ENCODE data around the gene CCDC190. TPM values are rescaled to one million over a fixed set of nuclear protein-coding genes. Genes with fewer than 3 reads are reported as not detected.

CCDC190 gene
- total and polyA plus RNA-seq, 2 of the 4 experiments (the other 2 are of a cell fraction): 0.10 to 0.36 TPM

DNA sequence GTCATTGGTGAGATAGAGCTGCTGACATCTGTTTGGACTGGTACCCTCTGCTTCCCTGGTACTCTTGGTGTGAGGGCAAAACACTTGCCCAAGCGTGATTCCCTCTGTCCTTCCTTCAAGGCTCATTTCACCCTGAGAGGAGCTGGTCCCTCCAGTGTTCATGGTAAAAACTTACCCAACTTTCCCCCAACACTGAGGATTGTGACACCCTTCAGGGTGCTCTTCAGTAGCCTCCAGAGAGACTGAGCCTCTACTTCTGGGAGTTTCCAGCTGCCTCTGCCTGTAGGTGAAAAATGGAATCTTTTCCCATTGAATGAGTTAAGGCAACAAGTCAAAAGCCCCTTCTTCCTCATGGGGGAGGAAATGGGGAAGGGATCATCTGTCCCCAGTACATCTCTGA is 9.6 kb downstream of the CCDC190 start:
- H4K91ac ChIP-seq (ENCODE audit: insufficient read depth, low read depth, low read length): no peak overlapping the region
- no peak overlapping the region for H3K9ac ChIP-seq (ENCODE audit: low read depth, low read length)
- H2BK20ac ChIP-seq (ENCODE audit: low read depth, low read length): no peak overlapping the region
- H3K4me1 ChIP-seq (ENCODE audit: control insufficient read depth, insufficient read depth, low read length): peaks cover 9% of the 10 kb centered on the region; the same call in 1 of the 2 replicates
- H3K14ac ChIP-seq (replicated peaks; ENCODE audit: low read depth, low read length): no peak overlapping the region
- H3K9me3 ChIP-seq (ENCODE audit: control insufficient read depth, insufficient read depth, low read length): no peaks in the 10 kb centered on the region
- H3K36me3 ChIP-seq (ENCODE audit: control insufficient read depth, insufficient read depth, low read length): no peaks in the 10 kb centered on the region
- BruUV-seq (replicated peaks): no TSS peak
- TF ChIP-seq, protein P1, sequence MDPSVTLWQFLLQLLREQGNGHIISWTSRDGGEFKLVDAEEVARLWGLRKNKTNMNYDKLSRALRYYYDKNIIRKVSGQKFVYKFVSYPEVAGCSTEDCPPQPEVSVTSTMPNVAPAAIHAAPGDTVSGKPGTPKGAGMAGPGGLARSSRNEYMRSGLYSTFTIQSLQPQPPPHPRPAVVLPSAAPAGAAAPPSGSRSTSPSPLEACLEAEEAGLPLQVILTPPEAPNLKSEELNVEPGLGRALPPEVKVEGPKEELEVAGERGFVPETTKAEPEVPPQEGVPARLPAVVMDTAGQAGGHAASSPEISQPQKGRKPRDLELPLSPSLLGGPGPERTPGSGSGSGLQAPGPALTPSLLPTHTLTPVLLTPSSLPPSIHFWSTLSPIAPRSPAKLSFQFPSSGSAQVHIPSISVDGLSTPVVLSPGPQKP (IDR thresholded peaks at IDR 0.05; ENCODE audit: borderline replicate concordance, low read depth, low read length): no peak
- TF ChIP-seq MAFK (IDR thresholded peaks at IDR 0.05; ENCODE audit: low read depth, low read length) (no peak), SMC3 (IDR thresholded peaks at IDR 0.05; ENCODE audit: low read depth, low read length) (no peak), CHD1 (IDR thresholded peaks at IDR 0.05; ENCODE audit: low read depth, low read length) (no peak), RFX5 (IDR thresholded peaks at IDR 0.05; ENCODE audit: low read depth, low read length) (no peak), POLR2A (IDR thresholded peaks at IDR 0.05; ENCODE audit: low read depth, low read length) (no peak), MAZ (IDR thresholded peaks at IDR 0.05; ENCODE audit: borderline replicate concordance, low read depth, low read length) (no peak), MXI1 (IDR thresholded peaks at IDR 0.05; ENCODE audit: borderline replicate concordance, low read depth, low read length) (no peak), BHLHE40 (IDR thresholded peaks at IDR 0.05; ENCODE audit: low read depth, low read length) (no peak), RAD21 (IDR thresholded peaks at IDR 0.05; ENCODE audit: low read length) (no peak)
- TF ChIP-seq, protein P2, sequence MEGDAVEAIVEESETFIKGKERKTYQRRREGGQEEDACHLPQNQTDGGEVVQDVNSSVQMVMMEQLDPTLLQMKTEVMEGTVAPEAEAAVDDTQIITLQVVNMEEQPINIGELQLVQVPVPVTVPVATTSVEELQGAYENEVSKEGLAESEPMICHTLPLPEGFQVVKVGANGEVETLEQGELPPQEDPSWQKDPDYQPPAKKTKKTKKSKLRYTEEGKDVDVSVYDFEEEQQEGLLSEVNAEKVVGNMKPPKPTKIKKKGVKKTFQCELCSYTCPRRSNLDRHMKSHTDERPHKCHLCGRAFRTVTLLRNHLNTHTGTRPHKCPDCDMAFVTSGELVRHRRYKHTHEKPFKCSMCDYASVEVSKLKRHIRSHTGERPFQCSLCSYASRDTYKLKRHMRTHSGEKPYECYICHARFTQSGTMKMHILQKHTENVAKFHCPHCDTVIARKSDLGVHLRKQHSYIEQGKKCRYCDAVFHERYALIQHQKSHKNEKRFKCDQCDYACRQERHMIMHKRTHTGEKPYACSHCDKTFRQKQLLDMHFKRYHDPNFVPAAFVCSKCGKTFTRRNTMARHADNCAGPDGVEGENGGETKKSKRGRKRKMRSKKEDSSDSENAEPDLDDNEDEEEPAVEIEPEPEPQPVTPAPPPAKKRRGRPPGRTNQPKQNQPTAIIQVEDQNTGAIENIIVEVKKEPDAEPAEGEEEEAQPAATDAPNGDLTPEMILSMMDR (conservative IDR thresholded peaks at IDR 0.05; ENCODE audit: low read depth, low read length): no peak
- TF ChIP-seq, protein P3, sequence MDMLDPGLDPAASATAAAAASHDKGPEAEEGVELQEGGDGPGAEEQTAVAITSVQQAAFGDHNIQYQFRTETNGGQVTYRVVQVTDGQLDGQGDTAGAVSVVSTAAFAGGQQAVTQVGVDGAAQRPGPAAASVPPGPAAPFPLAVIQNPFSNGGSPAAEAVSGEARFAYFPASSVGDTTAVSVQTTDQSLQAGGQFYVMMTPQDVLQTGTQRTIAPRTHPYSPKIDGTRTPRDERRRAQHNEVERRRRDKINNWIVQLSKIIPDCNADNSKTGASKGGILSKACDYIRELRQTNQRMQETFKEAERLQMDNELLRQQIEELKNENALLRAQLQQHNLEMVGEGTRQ (IDR thresholded peaks at IDR 0.05; ENCODE audit: low read depth, low read length): no peak
- in situ Hi-C loops (cut with MboI; ENCODE audit: low sequenced_read_pairs) (loop anchor here (5.0 kb wide), 1 partner anchor 456 kb away; no protein-coding TSS in a partner anchor), dilution Hi-C loops (cut with HindIII; ENCODE audit: low sequenced_read_pairs, unreplicated experiment) (loop anchor here (25.0 kb wide), 2 partner anchors 211 to 461 kb away; partner anchors contain the start of genes NUF2 and RGS4), intact Hi-C loops (cut with micrococcal nuclease) (no loop called here)
- no peak overlapping the region for H2AK5ac ChIP-seq (ENCODE audit: low read depth, low read length)
- H3K4ac ChIP-seq (ENCODE audit: low read depth, low read length): no peak overlapping the region
- POLR2A ChIA-PET (ENCODE audit: unreplicated experiment): no interaction called here
- DNase-seq (no peak), ATAC-seq (ENCODE audit: low read depth) (no peak)
- no peak overlapping the region for H2BK15ac ChIP-seq (ENCODE audit: low read depth, low read length)
- H2BK5ac ChIP-seq (ENCODE audit: low read depth, low read length, poor library complexity, severe bottlenecking): no peak overlapping the region
- no peak overlapping the region for H3K23ac ChIP-seq (ENCODE audit: low read depth, low read length)
- H3K79me1 ChIP-seq (ENCODE audit: low read depth in 1 of 2, low read length in 2 of 2): no peaks in the 10 kb centered on the region
- no peak overlapping the region for H2BK120ac ChIP-seq (ENCODE audit: low read depth, low read length)
- H4K5ac ChIP-seq (ENCODE audit: low read depth, low read length): no peak overlapping the region
- H3K4me3 ChIP-seq (ENCODE audit: insufficient read depth, low read depth, low read length): no peak overlapping the region
- CTCF ChIA-PET: interaction anchor here (1.5 kb wide), 1 partner anchor 464 kb away, joined by 3 read pairs; no protein-coding TSS in a partner anchor
- H3K27me3 ChIP-seq (ENCODE audit: control insufficient read depth, insufficient read depth, low read length): no peaks in the 10 kb centered on the region
- no peak overlapping the region for H3K27ac ChIP-seq (ENCODE audit: insufficient read depth, low read length)
- H4K8ac ChIP-seq (ENCODE audit: low read depth in 2 of 2, low read length in 2 of 2): no peak overlapping the region
- H3K9me1 ChIP-seq (ENCODE audit: insufficient read depth, low read length): peaks cover 5% of the 10 kb centered on the region
- no peak overlapping the region for H3K4me2 ChIP-seq (ENCODE audit: low read depth, low read length)
- no peak overlapping the region for H3K56ac ChIP-seq (ENCODE audit: extremely low read depth, insufficient read depth, low read length)
- WGBS, 2 experiments (ENCODE audit: extremely low coverage in 2 of 2, insufficient read length in 1 of 2): no CpG with 5 or more reads among the region's 1 CpG
- H2AK9ac ChIP-seq (replicated peaks; ENCODE audit: low read depth, low read length, poor library complexity): no peak overlapping the region
- no peak overlapping the region for H3K18ac ChIP-seq (ENCODE audit: low read depth, low read length)
- no peak overlapping the region for H2AFZ ChIP-seq (replicated peaks; ENCODE audit: low read length, poor library complexity)
- no peaks in the 10 kb centered on the region for H4K20me1 ChIP-seq (ENCODE audit: insufficient read depth, low read length)

Data from IMR-90 (cell line).